Mammary epithelial cell (primary cell): Measurements from ENCODE around the gene PTCD3.

Experiments
- EZH2 ChIP-seq: IDR thresholded peaks from 2 replicates; pipeline ENCODE4 v1.6.1; 2012; ENCODE audit warnings: low read length, inconsistent platforms, borderline replicate concordance
- TF ChIP-seq, protein P1 (sequence below), 2 donors: IDR thresholded peaks in 1 of 2; conservative IDR thresholded peaks in 1 of 2; 2 replicates each; pipeline ENCODE4 v1.5.1; 2011 to 2012; ENCODE audit warnings: inconsistent platforms in 2 of 2, low read length in 2 of 2, mild to moderate bottlenecking in 2 of 2, control low read depth in 1 of 2, low read depth in 1 of 2; ENCODE audit not compliant: insufficient read depth in 1 of 2; ENCODE audit errors: extremely low read depth in 1 of 2

GRCh38 chr2:86070868-86071267 lies 35.2 kb upstream of the PTCD3 start:
- TF ChIP-seq, protein P1, sequence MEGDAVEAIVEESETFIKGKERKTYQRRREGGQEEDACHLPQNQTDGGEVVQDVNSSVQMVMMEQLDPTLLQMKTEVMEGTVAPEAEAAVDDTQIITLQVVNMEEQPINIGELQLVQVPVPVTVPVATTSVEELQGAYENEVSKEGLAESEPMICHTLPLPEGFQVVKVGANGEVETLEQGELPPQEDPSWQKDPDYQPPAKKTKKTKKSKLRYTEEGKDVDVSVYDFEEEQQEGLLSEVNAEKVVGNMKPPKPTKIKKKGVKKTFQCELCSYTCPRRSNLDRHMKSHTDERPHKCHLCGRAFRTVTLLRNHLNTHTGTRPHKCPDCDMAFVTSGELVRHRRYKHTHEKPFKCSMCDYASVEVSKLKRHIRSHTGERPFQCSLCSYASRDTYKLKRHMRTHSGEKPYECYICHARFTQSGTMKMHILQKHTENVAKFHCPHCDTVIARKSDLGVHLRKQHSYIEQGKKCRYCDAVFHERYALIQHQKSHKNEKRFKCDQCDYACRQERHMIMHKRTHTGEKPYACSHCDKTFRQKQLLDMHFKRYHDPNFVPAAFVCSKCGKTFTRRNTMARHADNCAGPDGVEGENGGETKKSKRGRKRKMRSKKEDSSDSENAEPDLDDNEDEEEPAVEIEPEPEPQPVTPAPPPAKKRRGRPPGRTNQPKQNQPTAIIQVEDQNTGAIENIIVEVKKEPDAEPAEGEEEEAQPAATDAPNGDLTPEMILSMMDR (conservative IDR thresholded peaks at IDR 0.05 in 1 of 2, IDR thresholded peaks at IDR 0.05 in 1 of 2; ENCODE audit: extremely low read depth in 1 of 2, insufficient read depth in 1 of 2, low read depth in 1 of 2, low read length in 2 of 2): no peak
- no peak for TF ChIP-seq EZH2
